Measurements from ENCODE around the gene PLEK.
A peak's percentile ranks its signal among the peaks of the same experiment; 100 is the strongest.

PLEK gene

GRCh38 chr2:68420254-68420910, 55.3 kb downstream of the PLEK start:
- no peak for DNase-seq (ENCODE audit: extremely low spot score)
- CTCF ChIA-PET, result interaction anchor here (0.8 to 2.5 kb wide), 5 partner anchors 10 to 289 kb away, joined by 3 to 15 read pairs (median 4); no protein-coding TSS in a partner anchor
- POLR2A ChIA-PET, result no interaction called here
- TF ChIP-seq CTCF (IDR thresholded peaks at IDR 0.05; ENCODE audit: control extremely low read depth, extremely low read depth, low read depth, missing control alignments), result no peak

- peak; percentile 66 for DNase-seq (ENCODE audit: extremely low spot score)
- no peak for TF ChIP-seq CTCF (IDR thresholded peaks at IDR 0.05; ENCODE audit: control extremely low read depth, extremely low read depth, low read depth, missing control alignments)
- ChIA-PET CTCF (interaction anchor here (3.8 to 11.3 kb wide), 2 partner anchors 9 to 16 kb away, joined by 16 to 137 read pairs; no protein-coding TSS in a partner anchor), POLR2A (no interaction called here)
Measured at GRCh38 chr2:68423966-68424650, 59.0 kb downstream of the PLEK start.

DNA sequence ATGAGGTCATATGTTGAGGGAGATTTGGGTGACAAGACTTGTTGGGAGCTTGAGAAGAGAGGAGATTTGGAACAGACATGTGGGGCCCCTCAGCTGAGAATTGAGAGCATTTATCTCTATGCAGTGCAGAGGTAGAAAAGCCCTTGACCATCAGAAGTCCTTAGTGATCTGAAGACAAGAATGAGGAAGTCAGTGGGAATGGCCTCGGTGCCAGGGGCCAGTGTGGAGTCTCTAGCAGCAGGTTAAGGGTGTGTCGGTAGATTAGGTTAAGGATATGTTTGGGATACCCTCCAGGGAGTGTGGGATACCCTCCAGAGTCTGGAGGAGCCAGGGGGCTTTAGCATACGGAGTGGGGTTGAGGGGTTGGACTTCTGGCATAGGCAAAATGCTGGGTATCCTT, 60.4 kb downstream of the PLEK start:
- TF ChIP-seq CTCF (IDR thresholded peaks at IDR 0.05; ENCODE audit: control extremely low read depth, extremely low read depth, low read depth, missing control alignments), result no peak
- ChIA-PET POLR2A (no interaction called here), CTCF (interaction anchor here (1.6 to 11.3 kb wide), 6 partner anchors 10 to 303 kb away, joined by 4 to 137 read pairs (median 9); no protein-coding TSS in a partner anchor)
- DNase-seq (ENCODE audit: extremely low spot score), result no peak

GRCh38 chr2:68426446-68426845, 61.4 kb downstream of the PLEK start:
- DNase-seq (ENCODE audit: extremely low spot score), result no peak
- ChIA-PET CTCF (interaction anchor here (0.8 to 11.3 kb wide), 9 partner anchors 11 to 304 kb away, joined by 3 to 137 read pairs (median 6); no protein-coding TSS in a partner anchor), POLR2A (interaction anchor here (1.7 kb wide), 1 partner anchor 12 kb away, joined by 4 read pairs; no protein-coding TSS in a partner anchor)
- TF ChIP-seq CTCF (IDR thresholded peaks at IDR 0.05; ENCODE audit: control extremely low read depth, extremely low read depth, low read depth, missing control alignments), result no peak

- ChIA-PET CTCF (interaction anchor here (0.8 to 11.3 kb wide), 9 partner anchors 11 to 305 kb away, joined by 3 to 137 read pairs (median 6); no protein-coding TSS in a partner anchor), POLR2A (interaction anchor here (0.6 to 1.7 kb wide), 2 partner anchors 9 to 11 kb away, joined by 3 to 4 read pairs; no protein-coding TSS in a partner anchor)
- DNase-seq (ENCODE audit: extremely low spot score), result no peak
- no peak for TF ChIP-seq CTCF (IDR thresholded peaks at IDR 0.05; ENCODE audit: control extremely low read depth, extremely low read depth, low read depth, missing control alignments)
Measured at GRCh38 chr2:68426848-68427579, 61.9 kb downstream of the PLEK start.

DNA sequence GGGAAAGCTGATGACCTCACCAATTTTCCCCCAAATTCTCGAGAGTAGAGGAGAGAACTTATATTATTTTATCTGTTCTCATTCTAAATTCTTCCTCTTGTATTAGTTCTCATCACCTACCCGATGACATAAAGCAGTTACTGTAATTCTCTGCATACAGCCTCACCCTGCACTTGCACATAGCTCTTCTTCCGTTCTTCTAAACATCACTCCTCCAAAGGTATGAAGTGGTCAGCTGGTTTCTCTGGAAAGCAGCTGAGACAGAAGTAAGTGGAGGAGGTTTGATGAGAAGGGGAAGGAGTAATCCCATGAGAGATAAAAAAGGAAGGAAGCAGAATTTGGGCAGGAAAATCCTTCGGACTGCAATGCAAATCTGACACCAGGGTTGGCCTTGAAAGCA, 63.0 kb downstream of the PLEK start:
- DNase-seq (ENCODE audit: extremely low spot score), result no peak
- TF ChIP-seq CTCF (IDR thresholded peaks at IDR 0.05; ENCODE audit: control extremely low read depth, extremely low read depth, low read depth, missing control alignments), result no peak
- ChIA-PET CTCF (interaction anchor here (0.9 to 11.3 kb wide), 4 partner anchors 12 to 242 kb away, joined by 3 to 137 read pairs (median 4); no protein-coding TSS in a partner anchor), POLR2A (no interaction called here)

All from GM10248 (cell line).